ENCODE data around the gene CERS5.
"Not testable (repeated sequence)": the region's sequence is repeated elsewhere in the genome, so short reads cannot be mapped to it uniquely, and the experiment has no call there.

CERS5 gene

GRCh38 chr12:50181691-50182090 is 14.5 kb upstream of the CERS5 start:
- Histone ChIP-seq H3K4me3 (ENCODE audit: low read length) (no peak overlapping the region), H3K4me1 (ENCODE audit: insufficient read depth, low read length) (no peaks in the 10 kb centered on the region), H3K36me3 (ENCODE audit: insufficient read depth, low read length) (peaks cover 27% of the 10 kb centered on the region), H3K9me3 (ENCODE audit: low read length) (no peaks in the 10 kb centered on the region), H2AFZ (ENCODE audit: low read depth, low read length) (no peak overlapping the region), H3K27me3 (ENCODE audit: insufficient read depth, low read length) (no peaks in the 10 kb centered on the region)

GRCh38 chr12:50175716-50176026 is 8.5 kb upstream of the CERS5 start:
- Histone ChIP-seq H3K4me3 (ENCODE audit: low read length) (no peak overlapping the region), H2AFZ (ENCODE audit: low read depth, low read length) (no peak overlapping the region), H3K4me1 (ENCODE audit: insufficient read depth, low read length) (no peaks in the 10 kb centered on the region), H3K36me3 (ENCODE audit: insufficient read depth, low read length) (peaks cover 23% of the 10 kb centered on the region), H3K9me3 (ENCODE audit: low read length) (no peaks in the 10 kb centered on the region), H3K27me3 (ENCODE audit: insufficient read depth, low read length) (no peaks in the 10 kb centered on the region)

GRCh38 chr12:50174971-50175715 is 8.0 kb upstream of the CERS5 start:
- H3K4me1 ChIP-seq (ENCODE audit: insufficient read depth, low read length), result no peaks in the 10 kb centered on the region
- H2AFZ ChIP-seq (ENCODE audit: low read depth, low read length), result no peak overlapping the region
- H3K36me3 ChIP-seq (ENCODE audit: insufficient read depth, low read length), result peaks cover 23% of the 10 kb centered on the region
- no peak overlapping the region for H3K4me3 ChIP-seq (ENCODE audit: low read length)
- H3K9me3 ChIP-seq (ENCODE audit: low read length), result no peaks in the 10 kb centered on the region
- H3K27me3 ChIP-seq (ENCODE audit: insufficient read depth, low read length), result no peaks in the 10 kb centered on the region

- H3K27me3 ChIP-seq (ENCODE audit: insufficient read depth, low read length), result no peaks in the 10 kb centered on the region
- H3K36me3 ChIP-seq (ENCODE audit: insufficient read depth, low read length), result peaks cover 3% of the 10 kb centered on the region
- H2AFZ ChIP-seq (ENCODE audit: low read depth, low read length), result peak overlapping the region; percentile 49
- peaks cover 5% of the 10 kb centered on the region for H3K4me1 ChIP-seq (ENCODE audit: insufficient read depth, low read length)
- H3K9me3 ChIP-seq (ENCODE audit: low read length), result peaks cover 4% of the 10 kb centered on the region
- peak overlapping the region; percentile 81 for H3K4me3 ChIP-seq (ENCODE audit: low read length)
Measured at GRCh38 chr12:50166799-50167048, 445 bp downstream of the CERS5 start.

GRCh38 chr12:50164963-50165362 is 2.2 kb downstream of the CERS5 start:
- Histone ChIP-seq H3K9me3 (ENCODE audit: low read length) (peaks cover 4% of the 10 kb centered on the region), H3K36me3 (ENCODE audit: insufficient read depth, low read length) (peaks cover 3% of the 10 kb centered on the region), H3K27me3 (ENCODE audit: insufficient read depth, low read length) (no peaks in the 10 kb centered on the region), H3K4me1 (ENCODE audit: insufficient read depth, low read length) (peaks cover 11% of the 10 kb centered on the region), H2AFZ (ENCODE audit: low read depth, low read length) (no peak overlapping the region), H3K4me3 (ENCODE audit: low read length) (no peak overlapping the region)

GRCh38 chr12:50162230-50162629 is 4.9 kb downstream of the CERS5 start:
- Histone ChIP-seq H3K27me3 (ENCODE audit: insufficient read depth, low read length) (no peaks in the 10 kb centered on the region), H3K4me3 (ENCODE audit: low read length) (no peak overlapping the region), H3K4me1 (ENCODE audit: insufficient read depth, low read length) (peaks cover 11% of the 10 kb centered on the region), H2AFZ (ENCODE audit: low read depth, low read length) (no peak overlapping the region), H3K36me3 (ENCODE audit: insufficient read depth, low read length) (peaks cover 8% of the 10 kb centered on the region), H3K9me3 (ENCODE audit: low read length) (no peaks in the 10 kb centered on the region)

GRCh38 chr12:50160643-50161042 is 6.5 kb downstream of the CERS5 start:
- no peak overlapping the region for H3K4me3 ChIP-seq (ENCODE audit: low read length)
- H3K27me3 ChIP-seq (ENCODE audit: insufficient read depth, low read length), result no peaks in the 10 kb centered on the region
- peaks cover 8% of the 10 kb centered on the region for H3K36me3 ChIP-seq (ENCODE audit: insufficient read depth, low read length)
- no peaks in the 10 kb centered on the region for H3K9me3 ChIP-seq (ENCODE audit: low read length)
- peaks cover 9% of the 10 kb centered on the region for H3K4me1 ChIP-seq (ENCODE audit: insufficient read depth, low read length)
- H2AFZ ChIP-seq (ENCODE audit: low read depth, low read length), result no peak overlapping the region

GRCh38 chr12:50157259-50157658 is 9.9 kb downstream of the CERS5 start:
- H3K4me1 ChIP-seq (ENCODE audit: insufficient read depth, low read length), result peaks cover 6% of the 10 kb centered on the region

GRCh38 chr12:50156641-50157040 is 10.5 kb downstream of the CERS5 start:
- H3K9me3 ChIP-seq (ENCODE audit: low read length), result no peaks in the 10 kb centered on the region
- no peak overlapping the region for H3K4me3 ChIP-seq (ENCODE audit: low read length)
- H3K27me3 ChIP-seq (ENCODE audit: insufficient read depth, low read length), result no peaks in the 10 kb centered on the region
- no peak overlapping the region for H2AFZ ChIP-seq (ENCODE audit: low read depth, low read length)
- H3K4me1 ChIP-seq (ENCODE audit: insufficient read depth, low read length), result peaks cover 6% of the 10 kb centered on the region
- peaks cover 9% of the 10 kb centered on the region for H3K36me3 ChIP-seq (ENCODE audit: insufficient read depth, low read length)

More at GRCh38 chr12:50157259-50157658, 9.9 kb downstream of the CERS5 start:
- Histone ChIP-seq H3K9me3 (ENCODE audit: low read length) (no peaks in the 10 kb centered on the region), H2AFZ (ENCODE audit: low read depth, low read length) (no peak overlapping the region), H3K27me3 (ENCODE audit: insufficient read depth, low read length) (no peaks in the 10 kb centered on the region), H3K36me3 (ENCODE audit: insufficient read depth, low read length) (peaks cover 9% of the 10 kb centered on the region), H3K4me3 (ENCODE audit: low read length) (no peak overlapping the region)

GRCh38 chr12:50154947-50155346 is 12.2 kb downstream of the CERS5 start:
- peaks cover 10% of the 10 kb centered on the region for H3K36me3 ChIP-seq (ENCODE audit: insufficient read depth, low read length)
- H3K4me3 ChIP-seq (ENCODE audit: low read length); H3K4me1 ChIP-seq (ENCODE audit: insufficient read depth, low read length); H2AFZ ChIP-seq (ENCODE audit: low read depth, low read length); H3K9me3 ChIP-seq (ENCODE audit: low read length); H3K27me3 ChIP-seq (ENCODE audit: insufficient read depth, low read length): not testable (repeated sequence)

GRCh38 chr12:50151047-50151687 is 16.0 kb downstream of the CERS5 start:
- Histone ChIP-seq H2AFZ (ENCODE audit: low read depth, low read length) (no peak overlapping the region), H3K4me3 (ENCODE audit: low read length) (no peak overlapping the region), H3K36me3 (ENCODE audit: insufficient read depth, low read length) (peaks cover 5% of the 10 kb centered on the region), H3K4me1 (ENCODE audit: insufficient read depth, low read length) (no peaks in the 10 kb centered on the region), H3K9me3 (ENCODE audit: low read length) (no peaks in the 10 kb centered on the region), H3K27me3 (ENCODE audit: insufficient read depth, low read length) (no peaks in the 10 kb centered on the region)

- Histone ChIP-seq H3K4me1 (ENCODE audit: insufficient read depth, low read length) (no peaks in the 10 kb centered on the region), H3K36me3 (ENCODE audit: insufficient read depth, low read length) (peaks cover 7% of the 10 kb centered on the region), H2AFZ (ENCODE audit: low read depth, low read length) (no peak overlapping the region), H3K27me3 (ENCODE audit: insufficient read depth, low read length) (no peaks in the 10 kb centered on the region), H3K4me3 (ENCODE audit: low read length) (no peak overlapping the region), H3K9me3 (ENCODE audit: low read length) (no peaks in the 10 kb centered on the region)
Measured at GRCh38 chr12:50149311-50149710, 17.9 kb downstream of the CERS5 start.

GRCh38 chr12:50148011-50148410 is 19.2 kb downstream of the CERS5 start:
- not testable (repeated sequence) for H3K27me3 ChIP-seq (ENCODE audit: insufficient read depth, low read length); H3K4me3 ChIP-seq (ENCODE audit: low read length); H3K4me1 ChIP-seq (ENCODE audit: insufficient read depth, low read length); H3K9me3 ChIP-seq (ENCODE audit: low read length); H2AFZ ChIP-seq (ENCODE audit: low read depth, low read length)
- H3K36me3 ChIP-seq (ENCODE audit: insufficient read depth, low read length), result peaks cover 13% of the 10 kb centered on the region

GRCh38 chr12:50147281-50147680 is 19.9 kb downstream of the CERS5 start:
- Histone ChIP-seq H2AFZ (ENCODE audit: low read depth, low read length) (no peak overlapping the region), H3K27me3 (ENCODE audit: insufficient read depth, low read length) (no peaks in the 10 kb centered on the region), H3K4me3 (ENCODE audit: low read length) (no peak overlapping the region), H3K36me3 (ENCODE audit: insufficient read depth, low read length) (peaks cover 20% of the 10 kb centered on the region), H3K9me3 (ENCODE audit: low read length) (no peaks in the 10 kb centered on the region), H3K4me1 (ENCODE audit: insufficient read depth, low read length) (no peaks in the 10 kb centered on the region)

Data from neuron (in vitro differentiated cells).